NCI-H524 treated with DMSO at 0.1 percent for 48 hours (cell line): ENCODE results near the gene ARID4B.

Experiments
- DNase-seq: peaks from one replicate; lab custom pipeline; 2025; lab: John Stamatoyannopoulos, UW

The ARID4B gene

DNA sequence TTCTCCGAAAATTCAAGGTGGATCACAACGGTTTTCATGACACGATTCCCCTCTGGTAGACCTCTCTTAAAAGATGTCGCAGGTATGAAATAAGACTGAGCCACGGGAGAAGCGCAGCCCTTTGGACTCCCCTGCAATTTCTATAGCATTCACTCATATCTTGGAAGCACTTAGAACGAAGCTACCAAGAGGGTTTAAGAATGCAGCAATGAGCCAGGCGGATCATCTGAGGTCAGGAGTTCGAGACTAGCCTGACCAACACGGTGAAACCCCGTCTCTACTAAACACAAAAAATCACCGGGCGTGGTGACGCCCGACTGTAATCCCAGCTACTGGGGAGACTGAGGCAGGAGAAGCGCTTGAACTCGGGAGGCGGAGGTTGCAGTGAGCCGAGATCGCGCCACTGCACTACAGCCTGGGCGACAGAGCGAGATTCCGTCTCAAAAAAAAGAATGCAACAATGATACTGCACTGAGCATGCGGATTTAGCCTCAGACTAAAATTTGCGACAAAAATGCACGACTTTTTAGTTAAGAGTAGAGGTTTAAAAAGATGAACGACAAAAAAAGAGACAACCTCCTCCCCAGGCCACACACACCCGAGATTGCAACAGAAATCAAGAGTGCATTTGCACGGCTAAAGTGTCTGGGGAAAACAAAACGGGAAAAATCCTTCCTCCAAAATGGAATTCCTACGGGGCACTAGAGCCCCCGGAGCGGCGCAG, 200.1 kb downstream of the ARID4B start:
- no peak for DNase-seq

DNA sequence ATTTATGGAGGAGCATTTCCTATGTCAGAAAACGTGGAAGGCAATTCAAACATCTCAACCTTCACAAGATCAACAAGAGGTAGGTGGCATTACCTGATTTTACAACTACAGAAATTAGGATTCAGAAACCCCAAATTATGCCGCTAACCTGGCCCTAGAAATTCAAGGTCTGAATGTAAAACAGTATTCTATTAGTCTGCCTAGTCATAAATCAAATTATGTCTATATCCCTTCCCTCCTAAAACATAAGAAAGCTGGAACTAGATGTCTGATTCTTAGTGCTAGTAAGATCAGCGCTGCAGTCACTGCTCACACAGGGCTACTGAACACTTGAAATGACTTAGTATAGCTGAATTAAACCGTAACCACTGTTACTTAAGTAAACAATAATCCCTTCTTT, 200.8 kb downstream of the ARID4B start:
- DNase-seq = no peak

DNA sequence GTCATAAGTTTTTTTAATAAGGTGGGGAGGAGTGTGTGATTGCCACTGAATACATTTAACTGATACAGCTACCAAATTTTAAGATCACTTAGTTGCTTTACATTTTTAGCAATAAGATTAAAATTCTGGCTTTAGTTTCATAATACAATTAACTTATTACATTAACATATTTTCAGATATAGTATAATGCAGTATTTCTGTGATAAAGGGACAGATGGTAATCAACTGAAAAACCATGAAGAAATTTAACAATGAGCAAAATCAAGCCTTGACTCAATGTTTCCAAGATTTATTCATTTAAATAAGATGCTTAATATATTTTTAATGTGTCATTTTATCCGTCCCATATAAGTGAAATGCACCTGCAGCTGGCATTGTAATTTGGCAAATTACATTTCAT, 203.3 kb downstream of the ARID4B start:
- no peak for DNase-seq

DNA sequence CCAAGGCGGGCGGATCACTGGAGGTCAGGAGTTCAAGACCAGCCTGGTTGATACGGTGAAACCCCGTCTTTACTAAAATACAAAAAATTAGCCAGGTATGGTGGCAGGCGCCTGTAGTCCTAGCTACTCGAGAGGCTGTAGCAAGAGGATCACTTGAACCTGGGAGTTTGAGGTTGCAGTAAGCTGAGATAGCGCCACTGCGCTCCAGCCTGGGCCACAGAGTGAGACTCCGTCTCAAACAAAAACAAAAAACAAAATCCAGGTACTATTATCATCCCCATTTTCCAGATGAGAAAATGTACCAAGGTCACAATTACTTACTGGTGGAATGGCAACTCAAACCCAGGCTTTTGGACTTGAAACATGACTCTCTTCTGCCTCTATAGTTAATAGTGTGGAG, 203.9 kb downstream of the ARID4B start:
- DNase-seq = no peak

DNA sequence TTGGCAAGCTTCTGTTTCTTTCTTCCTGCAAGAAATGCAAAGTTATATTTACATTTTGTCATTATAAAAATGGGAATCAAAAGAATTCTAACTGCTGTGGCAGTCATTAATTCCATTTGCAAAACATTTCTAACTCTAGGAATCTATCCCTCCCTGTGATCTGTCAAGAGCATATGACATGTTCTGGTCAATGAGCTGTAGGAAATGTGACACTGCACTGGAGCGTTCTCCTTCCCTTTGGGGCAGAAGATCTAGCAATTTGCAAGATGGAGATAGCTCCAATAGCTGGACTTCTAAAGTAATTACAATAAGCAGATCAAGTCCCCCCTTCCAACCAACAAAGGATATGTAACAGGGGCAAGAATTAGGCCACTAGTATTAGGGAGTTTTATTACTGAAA, 205.6 kb downstream of the ARID4B start:
- DNase-seq = no peak
